ENCODE data around the gene SLC22A17. TPM values are rescaled to one million over a fixed set of nuclear protein-coding genes. Genes with fewer than 3 reads are reported as not detected.

The SLC22A17 gene
- total RNA-seq, 4 donors from 2014 or later, result 16.1 to 33.0 (median 17.9) TPM

DNA sequence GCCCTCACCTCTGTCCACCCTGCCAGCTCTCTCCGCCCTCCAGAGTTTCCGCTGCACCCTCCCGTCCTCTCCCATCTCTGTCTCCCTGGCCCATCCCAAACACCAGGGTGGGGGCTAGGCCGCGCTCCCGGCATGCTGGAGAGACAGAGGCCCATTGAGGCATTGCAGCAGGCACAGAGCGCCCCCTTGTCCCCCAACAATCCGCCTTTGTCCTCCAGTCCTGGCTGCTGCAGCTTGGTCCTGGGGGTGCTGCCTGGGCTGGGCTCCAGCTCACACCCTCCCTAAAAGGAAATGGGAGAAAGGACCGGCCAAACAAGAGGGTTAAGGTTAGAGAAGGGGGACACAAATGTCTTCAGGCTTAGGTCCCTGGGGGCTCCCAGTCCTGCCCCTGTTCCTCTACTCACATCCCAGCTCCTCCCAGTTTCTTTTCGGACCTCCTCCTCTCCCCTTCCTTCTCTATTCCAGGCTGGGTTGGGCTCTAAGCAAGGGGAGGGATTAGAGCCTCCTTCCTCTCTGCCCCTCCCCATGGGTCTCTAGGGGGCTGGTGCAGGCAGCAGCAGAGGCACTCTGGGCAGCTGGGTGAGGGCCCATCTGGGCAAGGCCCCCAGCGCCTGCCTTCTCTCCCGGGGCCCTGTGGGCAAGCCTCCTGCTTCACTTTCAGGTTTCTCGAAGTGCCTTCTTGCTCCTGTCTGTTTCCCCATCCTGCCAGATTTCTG, 24.0 kb upstream of the SLC22A17 start, which contains the start of gene CMTM5:
Gene CMTM5, plus strand, starts transcription at position 565 of the 716 bp plus-strand sequence. CDS start 206 bp downstream, outside the sequence.
- no peak for DNase-seq (ENCODE audit: low spot score in 2 of 2)
- TF ChIP-seq CTCF (IDR thresholded peaks at IDR 0.05) (no peak), POLR2A (IDR thresholded peaks at IDR 0.05) (no peak)
- intact Hi-C loops (cut with DNase I; ENCODE audit: low total_unique reads), result no loop called here
- WGBS, 2 donors, result 57 to 60% methylated on average over 13 of the region's 13 CpGs
- no peak within 1 kb of the TSS for H3K4me3 ChIP-seq (ENCODE audit: low read depth, poor library complexity, severe bottlenecking)

- no peak for TF ChIP-seq CTCF (IDR thresholded peaks at IDR 0.05)
- TF ChIP-seq POLR2A (IDR thresholded peaks at IDR 0.05), result no peak
- 82 to 86% methylated on average over 20 to 21 of the region's 21 CpGs for WGBS, 2 donors
- DNase-seq (ENCODE audit: low spot score in 2 of 2), result no peak
- intact Hi-C loops (cut with DNase I; ENCODE audit: low total_unique reads), result no loop called here
- H3K4me3 ChIP-seq (ENCODE audit: low read depth, poor library complexity, severe bottlenecking), result no peak overlapping the region
Measured at GRCh38 chr14:23375527-23376251, 23.0 kb upstream of the SLC22A17 start.

DNA sequence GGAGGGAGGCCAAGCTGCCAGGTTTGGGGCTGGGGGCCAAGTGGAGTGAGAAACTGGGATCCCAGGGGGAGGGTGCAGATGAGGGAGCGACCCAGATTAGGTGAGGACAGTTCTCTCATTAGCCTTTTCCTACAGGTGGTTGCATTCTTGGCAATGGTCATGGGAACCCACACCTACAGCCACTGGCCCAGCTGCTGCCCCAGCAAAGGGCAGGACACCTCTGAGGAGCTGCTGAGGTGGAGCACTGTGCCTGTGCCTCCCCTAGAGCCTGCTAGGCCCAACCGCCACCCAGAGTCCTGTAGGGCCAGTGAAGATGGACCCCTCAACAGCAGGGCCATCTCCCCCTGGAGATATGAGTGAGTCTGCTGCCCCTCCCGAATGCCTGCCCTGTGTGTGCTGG, 20.4 kb upstream of the SLC22A17 start:
- no peak for DNase-seq (ENCODE audit: low spot score in 2 of 2)
- 85 to 90% methylated on average over 2 to 3 of the region's 3 CpGs for WGBS, 2 donors
- H3K4me3 ChIP-seq (ENCODE audit: low read depth, poor library complexity, severe bottlenecking), result no peak overlapping the region
- intact Hi-C loops (cut with DNase I; ENCODE audit: low total_unique reads), result no loop called here
- no peak for TF ChIP-seq CTCF (IDR thresholded peaks at IDR 0.05)
- TF ChIP-seq POLR2A (IDR thresholded peaks at IDR 0.05), result no peak

DNA sequence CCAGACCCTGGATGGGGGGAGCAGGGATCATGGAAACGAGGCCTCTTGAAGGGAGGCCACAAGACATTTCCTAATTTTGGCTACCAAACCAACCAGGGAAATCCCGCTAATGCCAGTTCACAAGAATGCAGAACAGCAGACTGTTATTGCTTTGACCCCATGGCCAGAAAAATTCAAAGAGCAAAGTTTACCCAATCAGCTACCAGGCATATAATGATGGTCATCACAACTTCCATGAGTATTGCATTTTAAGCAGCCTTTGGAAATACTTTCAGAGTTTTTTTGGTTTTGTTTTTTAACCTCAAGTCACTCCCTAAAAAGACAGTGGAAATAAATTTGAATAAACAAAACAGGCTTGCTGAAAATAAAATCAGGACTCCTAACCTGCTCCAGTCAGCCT, 19.8 kb upstream of the SLC22A17 start, which contains the start of gene IL25:
Gene IL25, plus strand, starts transcription at position 301 of the 400 bp plus-strand sequence.
- WGBS, 2 donors, result 73 to 82% methylated on average over 2 of the region's 2 CpGs
- intact Hi-C loops (cut with DNase I; ENCODE audit: low total_unique reads), result no loop called here
- TF ChIP-seq POLR2A (IDR thresholded peaks at IDR 0.05) (no peak), CTCF (IDR thresholded peaks at IDR 0.05) (no peak)
- H3K4me3 ChIP-seq (ENCODE audit: low read depth, poor library complexity, severe bottlenecking), result no peak within 1 kb of the TSS
- DNase-seq (ENCODE audit: low spot score in 2 of 2), result no peak

DNA sequence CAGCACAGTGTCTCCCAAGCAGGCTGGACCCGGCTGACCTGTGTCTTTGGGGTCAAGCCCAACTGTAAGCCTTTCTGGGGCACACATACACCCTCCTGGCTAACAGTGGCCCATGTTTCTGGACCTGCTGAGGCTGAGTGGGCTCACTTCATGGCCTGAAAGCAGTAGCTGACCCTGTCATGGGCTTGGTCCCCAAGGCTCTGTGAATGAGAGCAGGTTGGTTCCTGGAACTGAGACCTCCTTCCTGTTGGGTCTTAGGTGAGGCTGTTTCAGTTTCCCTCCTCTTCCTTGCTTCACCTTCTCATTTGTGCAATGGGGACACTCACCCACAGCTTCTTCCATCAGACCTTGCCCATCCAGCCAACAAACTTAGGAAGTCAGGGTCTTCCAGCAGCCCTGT, 19.2 kb upstream of the SLC22A17 start:
- no peak for DNase-seq (ENCODE audit: low spot score in 2 of 2)
- TF ChIP-seq CTCF (IDR thresholded peaks at IDR 0.05) (no peak), POLR2A (IDR thresholded peaks at IDR 0.05) (no peak)
- WGBS, 2 donors, result 100% methylated on average over 1 of the region's 1 CpG
- H3K4me3 ChIP-seq (ENCODE audit: low read depth, poor library complexity, severe bottlenecking), result no peak overlapping the region
- intact Hi-C loops (cut with DNase I; ENCODE audit: low total_unique reads), result no loop called here

Data from lower leg skin (tissue), 4 donors.